Cerebellar cortex (tissue), 1 donor: ENCODE measurements around the gene FNDC1.

ENCODE experiments used
- DNase-seq: peaks from one replicate; pipeline ENCODE4 v3.0.0-alpha.2; 2015; ENCODE audit warnings: low spot score

The FNDC1 gene

GRCh38 chr6:159212525-159213280, 43.5 kb downstream of the FNDC1 start:
- no peak for DNase-seq

GRCh38 chr6:159213405-159213804, 44.2 kb downstream of the FNDC1 start:
- no peak for DNase-seq

- no peak for DNase-seq
Observed at GRCh38 chr6:159214281-159214680, 45.1 kb downstream of the FNDC1 start.

- peak; percentile 42 for DNase-seq
Observed at GRCh38 chr6:159217595-159218275, 48.5 kb downstream of the FNDC1 start.

GRCh38 chr6:159220093-159220492, 50.9 kb downstream of the FNDC1 start:
- DNase-seq, result no peak

GRCh38 chr6:159221486-159222170, 52.4 kb downstream of the FNDC1 start:
- no peak for DNase-seq

- DNase-seq, result no peak
Observed at GRCh38 chr6:159224452-159224851, 55.3 kb downstream of the FNDC1 start.

GRCh38 chr6:159229651-159230051, 60.5 kb downstream of the FNDC1 start:
- DNase-seq, result peak; percentile 87

GRCh38 chr6:159232106-159232645, 63.0 kb downstream of the FNDC1 start:
- DNase-seq, result no peak

GRCh38 chr6:159232751-159233150, 63.6 kb downstream of the FNDC1 start:
- DNase-seq, result no peak

- DNase-seq, result no peak
Observed at GRCh38 chr6:159233365-159234101, 64.3 kb downstream of the FNDC1 start.

- no peak for DNase-seq
Observed at GRCh38 chr6:159234102-159234553, 64.9 kb downstream of the FNDC1 start.

- no peak for DNase-seq
Observed at GRCh38 chr6:159238920-159239558, 69.8 kb downstream of the FNDC1 start.

GRCh38 chr6:159249128-159249527, 79.9 kb downstream of the FNDC1 start:
- no peak for DNase-seq

GRCh38 chr6:159249752-159250151, 80.6 kb downstream of the FNDC1 start:
- no peak for DNase-seq

GRCh38 chr6:159250633-159251032, 81.4 kb downstream of the FNDC1 start:
- DNase-seq, result no peak

- DNase-seq, result peak; percentile 73
Observed at GRCh38 chr6:159252955-159253508, 83.8 kb downstream of the FNDC1 start.

- no peak for DNase-seq
Observed at GRCh38 chr6:159254186-159254585, 85.0 kb downstream of the FNDC1 start.

GRCh38 chr6:159255434-159255951, 86.3 kb downstream of the FNDC1 start:
- no peak for DNase-seq

GRCh38 chr6:159256128-159256527, 86.9 kb downstream of the FNDC1 start:
- DNase-seq, result no peak

GRCh38 chr6:159257846-159258245, 88.6 kb downstream of the FNDC1 start:
- no peak for DNase-seq
